ENCODE results near the gene ANKRD65.
"Not testable (repeated sequence)": the region's sequence is repeated elsewhere in the genome, so short reads cannot be mapped to it uniquely, and the experiment has no call there.

The ANKRD65 gene

DNA sequence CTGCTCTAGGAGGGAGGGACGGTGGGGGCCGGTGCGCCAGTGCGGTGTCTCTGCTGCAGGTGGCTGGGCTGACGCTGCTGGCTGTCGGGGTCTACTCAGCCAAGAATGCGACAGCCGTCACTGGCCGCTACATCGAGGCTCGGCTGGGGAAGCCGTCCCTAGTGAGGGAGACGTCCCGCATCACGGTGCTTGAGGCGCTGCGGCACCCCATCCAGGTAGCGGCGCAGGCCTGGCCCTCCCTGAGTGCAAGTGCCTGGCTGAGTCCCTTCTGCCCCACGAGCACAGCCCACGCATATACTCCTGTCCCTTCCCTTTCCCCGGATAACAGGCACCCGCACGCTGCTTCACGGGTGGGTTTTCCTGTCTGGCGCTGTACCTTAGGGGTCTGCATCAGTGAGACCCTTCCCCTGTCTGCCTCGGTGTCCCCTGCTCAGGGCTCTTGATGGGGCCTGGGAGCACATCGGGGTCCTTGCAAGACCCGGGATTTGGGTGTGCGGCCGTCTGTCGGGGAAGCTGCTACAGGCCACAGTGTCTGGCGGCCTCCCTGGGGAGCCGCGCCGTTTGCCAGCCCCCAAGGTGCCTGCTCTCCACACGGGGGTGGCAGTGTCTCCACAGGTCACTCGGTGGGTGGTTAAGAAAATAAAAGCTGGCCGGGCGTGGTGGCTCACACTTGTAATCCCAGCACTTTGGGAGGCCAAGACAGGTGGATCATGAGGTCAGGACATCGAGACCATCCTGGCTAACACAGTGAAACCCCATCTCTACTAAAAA, 33.4 kb upstream of the ANKRD65 start:
- not testable (repeated sequence) for H3K4me1 ChIP-seq (ENCODE audit: insufficient read depth, low read length); H3K9me3 ChIP-seq (ENCODE audit: insufficient read depth, low read depth, low read length); H3K4me3 ChIP-seq (ENCODE audit: low read length); H3K36me3 ChIP-seq (ENCODE audit: insufficient read depth, low read depth, low read length); H3K27ac ChIP-seq (ENCODE audit: low read length); H3K27me3 ChIP-seq (ENCODE audit: insufficient read depth, low read length); H3K9ac ChIP-seq (ENCODE audit: low read depth, low read length)

DNA sequence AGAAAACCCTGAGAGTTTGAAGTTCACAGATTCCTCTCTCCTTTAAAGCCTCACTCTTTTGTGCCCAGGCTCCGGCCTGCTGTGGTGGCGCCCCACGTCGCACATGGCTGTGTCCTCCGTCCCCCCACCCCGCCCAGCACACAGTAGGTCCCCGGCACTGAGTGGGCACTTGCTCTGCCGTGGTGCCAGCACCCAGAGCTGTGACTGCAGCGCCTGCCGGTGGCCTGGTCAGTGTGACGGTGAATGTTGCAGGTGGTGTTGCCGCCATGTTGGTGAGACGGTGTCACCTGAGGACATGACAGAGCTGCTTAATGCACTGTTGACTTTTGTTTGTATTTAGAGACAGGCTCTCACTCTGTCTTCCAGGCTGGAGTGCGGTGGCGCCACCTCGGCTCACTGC, 31.8 kb upstream of the ANKRD65 start:
- Histone ChIP-seq H3K4me3 (ENCODE audit: low read length) (no peak overlapping the region), H3K36me3 (ENCODE audit: insufficient read depth, low read depth, low read length) (no peaks in the 10 kb centered on the region), H3K27me3 (ENCODE audit: insufficient read depth, low read length) (no peaks in the 10 kb centered on the region), H3K9me3 (ENCODE audit: insufficient read depth, low read depth, low read length) (no peaks in the 10 kb centered on the region), H3K27ac (ENCODE audit: low read length) (no peak overlapping the region), H3K9ac (ENCODE audit: low read depth, low read length) (no peak overlapping the region), H3K4me1 (ENCODE audit: insufficient read depth, low read length) (no peaks in the 10 kb centered on the region)

DNA sequence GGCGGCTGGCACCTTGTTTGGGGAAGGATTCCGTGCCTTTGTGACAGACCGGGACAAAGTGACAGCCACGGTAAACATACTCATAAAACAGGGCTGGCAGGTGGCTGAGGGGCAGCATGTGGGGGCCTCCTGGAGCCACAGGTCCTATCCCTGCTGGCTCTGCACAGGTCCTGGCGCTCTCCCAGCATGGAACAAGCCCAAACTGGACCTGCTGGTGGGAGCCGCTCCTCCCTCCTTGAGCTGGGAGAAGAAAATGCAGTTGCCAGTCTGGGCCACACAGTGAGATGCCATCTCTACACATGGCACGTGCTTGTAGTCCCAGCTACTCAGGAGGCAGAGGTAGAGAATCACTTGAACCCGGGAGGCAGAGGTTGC, 31.3 kb upstream of the ANKRD65 start:
- H3K4me1 ChIP-seq (ENCODE audit: insufficient read depth, low read length); H3K9me3 ChIP-seq (ENCODE audit: insufficient read depth, low read depth, low read length); H3K36me3 ChIP-seq (ENCODE audit: insufficient read depth, low read depth, low read length); H3K27me3 ChIP-seq (ENCODE audit: insufficient read depth, low read length); H3K27ac ChIP-seq (ENCODE audit: low read length); H3K9ac ChIP-seq (ENCODE audit: low read depth, low read length); H3K4me3 ChIP-seq (ENCODE audit: low read length): not testable (repeated sequence)

DNA sequence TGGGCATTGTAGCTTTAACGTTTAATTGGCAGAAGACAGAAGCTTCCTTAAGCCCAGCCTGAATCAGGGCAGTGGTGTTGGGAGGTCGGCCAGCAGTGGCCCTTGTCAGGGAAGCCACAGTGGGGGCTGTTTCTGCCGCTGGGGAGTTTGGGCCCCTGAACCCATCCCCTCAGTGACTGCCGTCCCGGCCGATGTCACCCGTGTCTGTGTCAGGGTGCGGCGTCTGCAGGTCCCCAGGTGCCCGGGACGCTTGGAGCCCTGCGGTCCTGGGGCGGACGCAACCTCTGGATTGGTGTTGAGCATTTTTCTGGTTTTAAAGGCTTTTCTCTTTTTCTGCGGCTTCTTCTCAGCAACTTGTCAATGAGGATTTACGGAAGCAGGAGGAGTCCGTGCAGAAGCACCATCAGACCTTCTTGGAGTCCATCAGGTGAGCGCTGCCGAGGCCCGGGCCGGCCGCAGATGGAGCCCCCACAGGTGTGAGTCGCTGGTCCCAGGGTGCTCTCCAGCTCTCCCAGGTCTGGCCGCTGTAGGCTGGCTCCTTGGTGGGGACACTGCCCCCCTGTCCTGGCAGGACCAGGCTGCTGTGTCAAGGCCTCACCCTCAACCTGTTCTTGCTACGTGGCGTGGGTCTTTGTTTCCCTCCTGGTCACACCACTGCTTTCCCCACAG, 30.8 kb upstream of the ANKRD65 start:
- no peaks in the 10 kb centered on the region for H3K4me1 ChIP-seq (ENCODE audit: insufficient read depth, low read length)
- no peak overlapping the region for H3K9ac ChIP-seq (ENCODE audit: low read depth, low read length)
- no peak overlapping the region for H3K4me3 ChIP-seq (ENCODE audit: low read length)
- H3K27ac ChIP-seq (ENCODE audit: low read length) = no peak overlapping the region
- no peaks in the 10 kb centered on the region for H3K27me3 ChIP-seq (ENCODE audit: insufficient read depth, low read length)
- no peaks in the 10 kb centered on the region for H3K9me3 ChIP-seq (ENCODE audit: insufficient read depth, low read depth, low read length)
- H3K36me3 ChIP-seq (ENCODE audit: insufficient read depth, low read depth, low read length) = no peaks in the 10 kb centered on the region

DNA sequence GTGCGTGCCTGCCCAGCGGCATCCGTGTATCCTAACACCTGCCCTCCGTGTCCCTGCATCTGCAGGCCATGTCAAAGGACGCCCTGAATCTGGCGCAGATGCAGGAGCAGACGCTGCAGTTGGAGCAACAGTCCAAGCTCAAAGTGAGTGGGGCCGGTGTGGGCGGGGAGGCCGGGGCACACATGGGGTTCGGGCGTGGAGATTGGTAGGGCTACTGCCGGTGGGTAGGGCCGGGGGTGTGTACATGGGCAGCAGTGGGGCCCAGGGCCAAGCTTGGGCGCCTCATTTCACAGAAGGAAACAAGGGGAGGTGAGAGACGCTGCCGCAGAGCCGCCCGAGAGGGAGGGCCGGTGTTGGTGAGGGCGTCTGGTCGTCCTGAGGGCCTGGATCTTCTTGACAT, 29.5 kb upstream of the ANKRD65 start:
- H3K4me1 ChIP-seq (ENCODE audit: insufficient read depth, low read length); H3K36me3 ChIP-seq (ENCODE audit: insufficient read depth, low read depth, low read length); H3K9me3 ChIP-seq (ENCODE audit: insufficient read depth, low read depth, low read length); H3K4me3 ChIP-seq (ENCODE audit: low read length); H3K27ac ChIP-seq (ENCODE audit: low read length); H3K27me3 ChIP-seq (ENCODE audit: insufficient read depth, low read length); H3K9ac ChIP-seq (ENCODE audit: low read depth, low read length): not testable (repeated sequence)

DNA sequence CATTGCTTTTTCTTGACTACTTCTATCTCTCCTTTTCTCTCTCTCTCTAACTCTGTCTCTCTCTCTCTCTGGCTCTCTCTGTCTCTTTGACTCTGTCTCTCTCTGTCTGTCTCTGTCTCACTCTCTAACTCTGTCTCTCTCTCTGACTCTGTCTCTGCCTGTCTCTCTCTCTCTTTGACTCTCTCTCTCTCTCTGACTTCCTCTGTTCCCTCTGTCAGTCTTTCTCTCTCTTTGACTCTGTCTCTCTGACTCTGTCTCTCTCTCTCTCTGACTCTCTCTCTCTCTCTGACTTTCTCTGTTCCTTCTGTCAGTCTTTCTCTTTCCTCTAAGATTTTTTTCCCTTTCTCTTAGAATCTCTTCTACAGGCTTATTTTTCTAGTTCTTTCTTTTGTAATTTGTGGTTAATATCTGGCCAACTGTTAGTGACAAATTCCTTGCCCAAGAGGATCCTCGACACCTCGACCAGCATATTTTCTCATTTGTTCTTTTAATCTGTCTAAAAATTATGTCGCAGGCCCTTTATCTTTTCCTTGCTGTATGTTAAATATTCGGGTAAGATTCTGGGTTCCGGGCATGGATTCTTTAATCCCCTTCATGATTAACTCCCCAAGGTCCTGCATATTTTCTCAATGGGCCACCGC, 28.1 kb upstream of the ANKRD65 start, which contains the start of gene ATAD3C:
Gene ATAD3C, plus strand, starts transcription at position 591 of the 641 bp plus-strand sequence. CDS start 995 bp downstream, outside the sequence.
- H3K4me1 ChIP-seq (ENCODE audit: insufficient read depth, low read length) = no peaks in the 10 kb centered on the region
- H3K9me3 ChIP-seq (ENCODE audit: insufficient read depth, low read depth, low read length) = no peaks in the 10 kb centered on the region
- no peak within 1 kb of the TSS for H3K4me3 ChIP-seq (ENCODE audit: low read length)
- no peak within 1 kb of the TSS for H3K27ac ChIP-seq (ENCODE audit: low read length)
- no peaks in the 10 kb centered on the region for H3K36me3 ChIP-seq (ENCODE audit: insufficient read depth, low read depth, low read length)
- H3K9ac ChIP-seq (ENCODE audit: low read depth, low read length) = no peak within 1 kb of the TSS
- H3K27me3 ChIP-seq (ENCODE audit: insufficient read depth, low read length) = no peaks in the 10 kb centered on the region

DNA sequence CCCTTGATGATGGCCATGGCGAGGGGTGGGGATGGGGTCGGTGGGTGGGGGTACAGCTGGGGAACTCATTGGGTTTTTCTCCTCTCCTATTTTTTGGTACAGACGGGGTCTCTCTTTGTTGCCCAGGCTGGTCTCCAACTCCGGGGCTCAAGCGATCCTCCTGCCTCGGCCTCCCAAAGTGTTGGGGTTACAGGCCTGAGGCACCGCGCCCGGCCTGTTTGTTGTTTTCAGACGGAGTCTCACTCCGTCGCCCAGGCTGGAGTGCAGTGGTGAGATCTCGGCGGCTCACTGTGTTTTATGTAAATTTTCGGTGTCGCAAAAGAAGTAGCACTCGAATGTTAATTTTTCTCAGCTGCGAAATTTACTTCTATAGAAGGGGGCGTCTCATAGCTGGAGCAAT, 25.6 kb upstream of the ANKRD65 start:
- not testable (repeated sequence) for H3K27ac ChIP-seq (ENCODE audit: low read length); H3K9ac ChIP-seq (ENCODE audit: low read depth, low read length); H3K4me3 ChIP-seq (ENCODE audit: low read length); H3K36me3 ChIP-seq (ENCODE audit: insufficient read depth, low read depth, low read length); H3K9me3 ChIP-seq (ENCODE audit: insufficient read depth, low read depth, low read length); H3K4me1 ChIP-seq (ENCODE audit: insufficient read depth, low read length); H3K27me3 ChIP-seq (ENCODE audit: insufficient read depth, low read length)

DNA sequence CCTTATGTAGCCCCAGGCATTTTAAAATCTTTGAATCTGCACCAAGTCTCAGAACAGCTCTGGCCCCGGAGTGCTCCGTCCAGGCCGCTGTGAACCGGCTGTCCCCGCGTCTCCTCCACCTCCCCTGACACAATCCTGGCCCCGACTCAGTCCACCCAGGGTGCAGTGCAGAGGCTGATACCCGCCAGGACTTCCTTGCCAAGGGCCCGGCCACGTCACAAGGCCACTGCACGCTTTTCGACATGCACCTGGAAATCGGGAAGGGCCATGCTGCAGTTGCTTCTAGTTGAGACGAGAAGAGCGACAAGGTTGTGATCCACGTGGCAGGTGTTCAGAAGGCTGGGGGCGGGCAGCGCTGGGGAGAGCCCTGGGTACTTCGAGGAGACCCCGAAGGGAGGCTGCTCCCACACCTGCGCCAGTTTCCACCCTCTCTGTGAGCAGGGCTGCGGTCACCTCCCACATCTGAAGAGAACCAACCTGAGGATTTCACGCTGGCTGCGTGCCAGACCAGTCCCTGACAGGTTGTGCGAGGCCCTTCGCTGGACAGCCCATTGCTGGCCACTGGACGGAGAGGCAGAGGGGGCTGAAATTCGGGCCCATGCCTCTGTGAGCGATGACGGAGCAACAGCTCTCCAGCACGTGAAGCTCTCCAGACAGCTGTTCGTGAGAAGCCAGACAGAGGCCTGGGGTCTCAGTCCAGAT, 21.1 kb upstream of the ANKRD65 start:
- no peaks in the 10 kb centered on the region for H3K27me3 ChIP-seq (ENCODE audit: insufficient read depth, low read length)
- no peaks in the 10 kb centered on the region for H3K4me1 ChIP-seq (ENCODE audit: insufficient read depth, low read length)
- no peak overlapping the region for H3K27ac ChIP-seq (ENCODE audit: low read length)
- no peaks in the 10 kb centered on the region for H3K36me3 ChIP-seq (ENCODE audit: insufficient read depth, low read depth, low read length)
- no peak overlapping the region for H3K9ac ChIP-seq (ENCODE audit: low read depth, low read length)
- no peaks in the 10 kb centered on the region for H3K9me3 ChIP-seq (ENCODE audit: insufficient read depth, low read depth, low read length)
- H3K4me3 ChIP-seq (ENCODE audit: low read length) = no peak overlapping the region

DNA sequence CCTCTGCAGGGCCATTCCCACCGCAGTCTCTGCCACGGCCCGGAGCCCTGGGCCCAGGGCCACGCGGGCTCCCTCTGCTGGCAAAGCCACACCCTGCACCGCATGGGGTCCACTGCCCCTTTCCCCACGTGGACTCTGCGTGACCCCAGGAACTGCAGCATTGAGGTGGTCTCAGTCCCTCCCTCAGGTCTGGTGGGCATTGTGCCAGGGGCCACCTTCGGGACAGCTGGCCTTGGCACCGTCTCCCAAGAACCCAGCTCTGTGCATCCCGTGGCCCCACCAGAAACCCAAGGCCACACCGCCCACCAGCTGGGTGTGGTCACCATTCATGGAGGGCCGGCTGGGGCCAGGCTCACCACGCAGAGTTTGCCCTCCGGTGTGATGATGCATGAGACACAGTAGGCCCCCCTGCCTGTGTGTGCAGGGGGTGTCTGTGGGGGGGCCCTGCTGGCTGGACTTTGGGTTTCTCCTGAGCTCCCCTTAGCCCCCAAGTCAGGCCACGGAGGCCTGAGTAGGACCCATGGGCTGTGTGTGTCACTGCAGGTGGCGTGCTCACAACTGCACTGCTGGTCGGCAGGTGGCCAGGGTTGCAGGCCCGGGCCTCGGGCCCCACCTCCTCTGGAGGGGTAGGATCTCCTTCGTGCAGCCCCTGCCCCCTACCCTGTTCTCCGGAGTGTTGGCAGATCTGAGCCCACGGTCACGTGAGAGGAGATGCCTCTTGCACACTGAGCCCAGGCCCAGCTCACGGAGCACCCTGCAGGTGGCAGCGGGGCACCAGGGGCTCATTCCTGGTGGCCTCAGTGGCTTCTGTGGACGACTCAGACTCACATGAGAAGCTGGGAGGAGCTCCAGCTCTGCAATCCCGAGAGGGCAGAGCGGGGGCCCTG, 20.2 kb upstream of the ANKRD65 start:
- Histone ChIP-seq H3K27ac (ENCODE audit: low read length) (no peak overlapping the region), H3K4me1 (ENCODE audit: insufficient read depth, low read length) (peaks cover 3% of the 10 kb centered on the region; the same call in 1 of the 2 replicates), H3K27me3 (ENCODE audit: insufficient read depth, low read length) (peaks cover 7% of the 10 kb centered on the region), H3K36me3 (ENCODE audit: insufficient read depth, low read depth, low read length) (no peaks in the 10 kb centered on the region), H3K9ac (ENCODE audit: low read depth, low read length) (no peak overlapping the region), H3K4me3 (ENCODE audit: low read length) (no peak overlapping the region), H3K9me3 (ENCODE audit: insufficient read depth, low read depth, low read length) (no peaks in the 10 kb centered on the region)

DNA sequence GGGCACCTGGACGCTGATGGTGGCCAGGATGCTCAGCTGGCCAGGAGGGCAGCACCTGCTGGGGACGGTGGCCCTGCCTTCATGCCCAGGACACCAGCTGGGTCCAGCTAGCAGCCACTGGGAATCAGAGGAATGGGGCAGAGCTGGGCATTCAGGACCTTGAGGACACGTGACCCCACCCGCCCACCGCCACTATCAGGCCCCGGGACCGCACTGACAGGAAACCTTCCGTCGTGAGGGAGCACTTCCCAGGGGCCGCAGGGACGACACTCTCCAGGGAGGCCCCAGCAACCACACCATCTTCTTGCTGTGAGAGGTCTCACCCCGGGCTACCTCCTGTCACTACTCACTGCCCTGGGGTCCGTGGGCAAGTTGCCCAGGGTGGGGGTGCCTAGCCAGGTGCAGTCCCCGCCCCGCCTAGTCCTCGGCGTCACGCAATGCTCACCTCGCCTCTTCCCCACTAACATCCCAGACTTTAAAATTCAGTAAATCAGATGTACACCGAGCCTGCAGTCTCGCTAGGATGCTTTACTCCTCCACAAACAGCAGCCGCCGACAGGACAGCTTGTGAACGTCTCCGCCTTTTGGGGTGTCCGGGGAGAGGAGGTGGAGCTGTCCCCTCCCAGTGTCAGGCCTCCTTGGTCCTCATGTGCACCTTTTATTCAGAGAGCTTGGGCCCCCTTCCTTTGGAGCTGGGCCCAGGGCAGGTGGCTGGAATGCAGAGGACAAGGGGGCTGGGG, 19.4 kb upstream of the ANKRD65 start:
- no peak overlapping the region for H3K4me3 ChIP-seq (ENCODE audit: low read length)

More for the DNA sequence above, 19.4 kb upstream of the ANKRD65 start:
- Histone ChIP-seq H3K27me3 (ENCODE audit: insufficient read depth, low read length) (peaks cover 11% of the 10 kb centered on the region), H3K9ac (ENCODE audit: low read depth, low read length) (no peak overlapping the region), H3K4me1 (ENCODE audit: insufficient read depth, low read length) (peaks cover 4% of the 10 kb centered on the region; the same call in 1 of the 2 replicates), H3K9me3 (ENCODE audit: insufficient read depth, low read depth, low read length) (no peaks in the 10 kb centered on the region), H3K27ac (ENCODE audit: low read length) (no peak overlapping the region), H3K36me3 (ENCODE audit: insufficient read depth, low read depth, low read length) (no peaks in the 10 kb centered on the region)

Data from iPS-20b (cell line).